Heart left ventricle (tissue), 13 donors: ENCODE measurements around the gene SVEP1.

Experiments
- POLR2A ChIP-seq, 2 donors: fragments of 450-650 bp; IDR thresholded peaks; one replicate each; pipeline ENCODE4 v1.6.1; 2017; ENCODE audit warnings: antibody characterized with exemption in 2 of 2, mild to moderate bottlenecking in 2 of 2, moderate library complexity in 2 of 2
- TF ChIP-seq, protein P1 (sequence below), 12 donors: fragments of 200-600 bp; sonication (generic) in 4 of 12; IDR thresholded peaks; one replicate each; pipeline versions ENCODE4 v1.5.0 to v1.8.0; 2018 to 2022; ENCODE audit warnings: antibody characterized with exemption in 12 of 12, mild to moderate bottlenecking in 5 of 12
- donor health status: ischemic (EF 13 %, LVEDD 7.1; RV severe dilation, severe dysfunction).
- donor health status: DM: no; HTN: yes; CAD: no.
- donor health status: DM: no; HTN: no; CAD: no.
- donor health status: ischemic (EF 25% LVEDD 6.9; RV normal size, moderate dysfunction).
- donor health status: ischemic (EF 25% LVEDD 5.7; RV mildly dilated, moderate dysfunction).
- donor health status: ischemic (EF 35%, LVEDD 5.7; RV mildly dilated, moderate dysfunction).
- donor health status: nonischemic (EF 11% LVEDD 7.7; RV severe dilation, severe dysfunction).
- donor health status: DM: yes; HTN: yes; CAD: no.
- donor health status: PGD.
- donor health status: ischemic (EF 29% LVEDD 5.4; RV normal size, mild dysfunction).
- donor health status: nonischemic (EF 23%, LVEDD 6.1; RV moderate dilation, normal function).

DNA sequence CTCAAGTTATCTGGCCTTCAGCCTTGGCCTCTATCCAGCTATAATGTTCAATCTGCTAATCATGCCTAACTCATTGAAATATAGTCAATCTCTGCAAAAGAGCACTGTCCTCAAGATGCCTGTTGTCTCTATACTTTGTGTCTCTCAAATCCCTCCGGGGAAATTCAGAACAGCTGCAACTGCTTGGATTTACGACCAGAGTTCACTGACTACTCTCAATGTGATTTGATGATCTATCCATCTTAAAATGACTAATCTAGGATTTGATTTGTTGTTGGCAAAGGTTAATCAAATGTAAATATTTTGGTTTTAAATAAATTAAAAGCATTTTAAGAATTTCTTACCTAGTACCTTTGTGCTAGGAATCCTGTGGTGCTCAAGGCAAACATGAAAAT lies 40.9 kb downstream of the SVEP1 start:
- TF ChIP-seq, protein P1, sequence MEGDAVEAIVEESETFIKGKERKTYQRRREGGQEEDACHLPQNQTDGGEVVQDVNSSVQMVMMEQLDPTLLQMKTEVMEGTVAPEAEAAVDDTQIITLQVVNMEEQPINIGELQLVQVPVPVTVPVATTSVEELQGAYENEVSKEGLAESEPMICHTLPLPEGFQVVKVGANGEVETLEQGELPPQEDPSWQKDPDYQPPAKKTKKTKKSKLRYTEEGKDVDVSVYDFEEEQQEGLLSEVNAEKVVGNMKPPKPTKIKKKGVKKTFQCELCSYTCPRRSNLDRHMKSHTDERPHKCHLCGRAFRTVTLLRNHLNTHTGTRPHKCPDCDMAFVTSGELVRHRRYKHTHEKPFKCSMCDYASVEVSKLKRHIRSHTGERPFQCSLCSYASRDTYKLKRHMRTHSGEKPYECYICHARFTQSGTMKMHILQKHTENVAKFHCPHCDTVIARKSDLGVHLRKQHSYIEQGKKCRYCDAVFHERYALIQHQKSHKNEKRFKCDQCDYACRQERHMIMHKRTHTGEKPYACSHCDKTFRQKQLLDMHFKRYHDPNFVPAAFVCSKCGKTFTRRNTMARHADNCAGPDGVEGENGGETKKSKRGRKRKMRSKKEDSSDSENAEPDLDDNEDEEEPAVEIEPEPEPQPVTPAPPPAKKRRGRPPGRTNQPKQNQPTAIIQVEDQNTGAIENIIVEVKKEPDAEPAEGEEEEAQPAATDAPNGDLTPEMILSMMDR (IDR thresholded peaks at IDR 0.05): no peak
- TF ChIP-seq POLR2A (IDR thresholded peaks at IDR 0.05): no peak
